Cardiac fibroblast (primary cell): ENCODE data around the gene SARS1.

Experiments
- DNase-seq, 2 donors: peaks; one replicate each; pipeline versions ENCODE4 v3.0.0 to v3.0.0-alpha.2; 2010; ENCODE audit warnings: low read depth in 2 of 2
- H3K4me3 ChIP-seq, 2 donors: replicated peaks in 1 of 2; 1 replicate in 1 of 2; 2 replicates in 1 of 2; pipeline ENCODE4 v1.5.1; 2011; ENCODE audit warnings: low read depth in 2 of 2, low read length in 2 of 2, mild to moderate bottlenecking in 2 of 2, moderate library complexity in 1 of 2
- CTCF ChIP-seq: IDR thresholded peaks from one replicate; pipeline ENCODE4 v1.5.1; 2011; ENCODE audit warnings: low read depth, mild to moderate bottlenecking, low read length, inconsistent platforms

The SARS1 gene

GRCh38 chr1:109242387-109242786, 28.7 kb downstream of the SARS1 start:
- peak; percentile 7 to 72 for DNase-seq
- no peak overlapping the region for H3K4me3 ChIP-seq
- no peak for TF ChIP-seq CTCF

- DNase-seq: no peak
- TF ChIP-seq CTCF: no peak
- H3K4me3 ChIP-seq: no peak overlapping the region
Observed at GRCh38 chr1:109243221-109243620, 29.5 kb downstream of the SARS1 start.

GRCh38 chr1:109243860-109244552, 30.3 kb downstream of the SARS1 start:
- no peak for DNase-seq
- TF ChIP-seq CTCF: no peak
- no peak overlapping the region for H3K4me3 ChIP-seq

GRCh38 chr1:109246141-109246551, 32.4 kb downstream of the SARS1 start:
- no peak for DNase-seq
- no peak for TF ChIP-seq CTCF
- no peak overlapping the region for H3K4me3 ChIP-seq

GRCh38 chr1:109247401-109248365, 34.0 kb downstream of the SARS1 start:
- no peak for DNase-seq
- H3K4me3 ChIP-seq: no peak overlapping the region
- TF ChIP-seq CTCF: no peak

GRCh38 chr1:109248444-109248796, 34.7 kb downstream of the SARS1 start:
- H3K4me3 ChIP-seq: no peak overlapping the region
- no peak for DNase-seq
- no peak for TF ChIP-seq CTCF
